ENCODE results near the gene CD247. TPM values are rescaled to one million over a fixed set of nuclear protein-coding genes. Genes with fewer than 3 reads are reported as not detected.
A peak's percentile ranks its signal among the peaks of the same experiment; 100 is the strongest.

Gene CD247
- total and polyA plus RNA-seq, 9 of the 15 experiments (the other 6 are each of a cell fraction or from before 2014, with no cell fraction given): 0.08 to 0.42 (median 0.28) TPM; not detected in 5

DNA sequence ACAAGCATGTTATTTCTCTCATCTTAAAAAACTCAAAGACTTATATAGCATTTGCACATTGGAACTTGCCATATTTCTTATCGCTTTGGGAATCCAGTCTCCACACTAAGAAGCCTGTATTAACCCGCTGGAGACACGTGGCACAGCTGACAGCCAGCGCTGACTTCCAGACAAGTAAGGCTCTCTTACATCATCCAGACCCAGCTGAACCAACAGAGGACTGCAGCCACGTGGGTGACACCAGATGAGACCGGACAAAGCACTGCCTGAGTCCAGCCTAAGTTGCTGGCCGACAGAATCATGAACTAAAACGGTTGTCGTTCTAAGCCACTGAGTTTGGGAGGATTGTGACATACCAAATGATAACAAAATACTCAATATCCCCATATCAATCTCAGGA, 6.3 kb upstream of the CD247 start (continued):
- TF ChIP-seq CTCF (IDR thresholded peaks at IDR 0.05 in 2 of 3, conservative IDR thresholded peaks at IDR 0.05 in 1 of 3; ENCODE audit: insufficient read depth in 2 of 3, low read depth in 1 of 3, low read length in 3 of 3): no peak
- TF ChIP-seq RAD21 (CRISPR knock-in tag; conservative IDR thresholded peaks at IDR 0.05 in 1 of 2, IDR thresholded peaks at IDR 0.05 in 1 of 2): no peak
- no peak for TF ChIP-seq HEY1 (CRISPR knock-in tag; IDR thresholded peaks at IDR 0.05; ENCODE audit: borderline replicate concordance)
- TF ChIP-seq, protein P1, sequence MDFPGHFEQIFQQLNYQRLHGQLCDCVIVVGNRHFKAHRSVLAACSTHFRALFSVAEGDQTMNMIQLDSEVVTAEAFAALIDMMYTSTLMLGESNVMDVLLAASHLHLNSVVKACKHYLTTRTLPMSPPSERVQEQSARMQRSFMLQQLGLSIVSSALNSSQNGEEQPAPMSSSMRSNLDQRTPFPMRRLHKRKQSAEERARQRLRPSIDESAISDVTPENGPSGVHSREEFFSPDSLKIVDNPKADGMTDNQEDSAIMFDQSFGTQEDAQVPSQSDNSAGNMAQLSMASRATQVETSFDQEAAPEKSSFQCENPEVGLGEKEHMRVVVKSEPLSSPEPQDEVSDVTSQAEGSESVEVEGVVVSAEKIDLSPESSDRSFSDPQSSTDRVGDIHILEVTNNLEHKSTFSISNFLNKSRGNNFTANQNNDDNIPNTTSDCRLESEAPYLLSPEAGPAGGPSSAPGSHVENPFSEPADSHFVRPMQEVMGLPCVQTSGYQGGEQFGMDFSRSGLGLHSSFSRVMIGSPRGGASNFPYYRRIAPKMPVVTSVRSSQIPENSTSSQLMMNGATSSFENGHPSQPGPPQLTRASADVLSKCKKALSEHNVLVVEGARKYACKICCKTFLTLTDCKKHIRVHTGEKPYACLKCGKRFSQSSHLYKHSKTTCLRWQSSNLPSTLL (IDR thresholded peaks at IDR 0.05): no peak
- TF ChIP-seq ZNF436 (CRISPR knock-in tag; IDR thresholded peaks at IDR 0.05): no peak
- no peak for TF ChIP-seq GTF2E2 (tag; IDR thresholded peaks at IDR 0.05)
- TF ChIP-seq, protein P2, sequence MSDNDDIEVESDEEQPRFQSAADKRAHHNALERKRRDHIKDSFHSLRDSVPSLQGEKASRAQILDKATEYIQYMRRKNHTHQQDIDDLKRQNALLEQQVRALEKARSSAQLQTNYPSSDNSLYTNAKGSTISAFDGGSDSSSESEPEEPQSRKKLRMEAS (CRISPR knock-in tag; IDR thresholded peaks at IDR 0.05): peak; percentile 67
- TF ChIP-seq ATF6 (CRISPR knock-in tag; IDR thresholded peaks at IDR 0.05): no peak
- TF ChIP-seq IFI16 (CRISPR knock-in tag; IDR thresholded peaks at IDR 0.05): no peak
- TF ChIP-seq, protein P3, sequence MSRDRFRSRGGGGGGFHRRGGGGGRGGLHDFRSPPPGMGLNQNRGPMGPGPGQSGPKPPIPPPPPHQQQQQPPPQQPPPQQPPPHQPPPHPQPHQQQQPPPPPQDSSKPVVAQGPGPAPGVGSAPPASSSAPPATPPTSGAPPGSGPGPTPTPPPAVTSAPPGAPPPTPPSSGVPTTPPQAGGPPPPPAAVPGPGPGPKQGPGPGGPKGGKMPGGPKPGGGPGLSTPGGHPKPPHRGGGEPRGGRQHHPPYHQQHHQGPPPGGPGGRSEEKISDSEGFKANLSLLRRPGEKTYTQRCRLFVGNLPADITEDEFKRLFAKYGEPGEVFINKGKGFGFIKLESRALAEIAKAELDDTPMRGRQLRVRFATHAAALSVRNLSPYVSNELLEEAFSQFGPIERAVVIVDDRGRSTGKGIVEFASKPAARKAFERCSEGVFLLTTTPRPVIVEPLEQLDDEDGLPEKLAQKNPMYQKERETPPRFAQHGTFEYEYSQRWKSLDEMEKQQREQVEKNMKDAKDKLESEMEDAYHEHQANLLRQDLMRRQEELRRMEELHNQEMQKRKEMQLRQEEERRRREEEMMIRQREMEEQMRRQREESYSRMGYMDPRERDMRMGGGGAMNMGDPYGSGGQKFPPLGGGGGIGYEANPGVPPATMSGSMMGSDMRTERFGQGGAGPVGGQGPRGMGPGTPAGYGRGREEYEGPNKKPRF (IDR thresholded peaks at IDR 0.05; ENCODE audit: low read depth, low read length): no peak
- no peak for TF ChIP-seq ZNF699 (CRISPR knock-in tag; IDR thresholded peaks at IDR 0.05; ENCODE audit: insufficient replicate concordance)
- no peak for TF ChIP-seq ZNF140 (CRISPR knock-in tag; IDR thresholded peaks at IDR 0.05)
- TF ChIP-seq, protein P4, sequence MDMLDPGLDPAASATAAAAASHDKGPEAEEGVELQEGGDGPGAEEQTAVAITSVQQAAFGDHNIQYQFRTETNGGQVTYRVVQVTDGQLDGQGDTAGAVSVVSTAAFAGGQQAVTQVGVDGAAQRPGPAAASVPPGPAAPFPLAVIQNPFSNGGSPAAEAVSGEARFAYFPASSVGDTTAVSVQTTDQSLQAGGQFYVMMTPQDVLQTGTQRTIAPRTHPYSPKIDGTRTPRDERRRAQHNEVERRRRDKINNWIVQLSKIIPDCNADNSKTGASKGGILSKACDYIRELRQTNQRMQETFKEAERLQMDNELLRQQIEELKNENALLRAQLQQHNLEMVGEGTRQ (CRISPR knock-in tag; IDR thresholded peaks at IDR 0.05): peak; percentile 56
- TF ChIP-seq TCF7L2 (IDR thresholded peaks at IDR 0.05; ENCODE audit: low read depth, low read length): no peak
- no peak for TF ChIP-seq ETV5 (CRISPR knock-in tag; IDR thresholded peaks at IDR 0.05; ENCODE audit: low read depth)
- no peak for TF ChIP-seq KLF6 (CRISPR knock-in tag; IDR thresholded peaks at IDR 0.05; ENCODE audit: borderline replicate concordance)
- TF ChIP-seq PML (IDR thresholded peaks at IDR 0.05; ENCODE audit: low read length): no peak
- 0 out of 2 replicates have a peak, but pooled peaks have one; percentile 41 for TF ChIP-seq ZNF175 (CRISPR knock-in tag; IDR thresholded peaks at IDR 0.05; ENCODE audit: low read depth)
